ENCODE results near the gene MED29. TPM values are rescaled to one million over a fixed set of nuclear protein-coding genes. Genes with fewer than 3 reads are reported as not detected.

Gene MED29
- total and polyA plus RNA-seq, 2 of the 13 experiments (the other 11 are each of a cell fraction or from before 2014, with no cell fraction given), result 14.0 to 19.7 TPM

DNA sequence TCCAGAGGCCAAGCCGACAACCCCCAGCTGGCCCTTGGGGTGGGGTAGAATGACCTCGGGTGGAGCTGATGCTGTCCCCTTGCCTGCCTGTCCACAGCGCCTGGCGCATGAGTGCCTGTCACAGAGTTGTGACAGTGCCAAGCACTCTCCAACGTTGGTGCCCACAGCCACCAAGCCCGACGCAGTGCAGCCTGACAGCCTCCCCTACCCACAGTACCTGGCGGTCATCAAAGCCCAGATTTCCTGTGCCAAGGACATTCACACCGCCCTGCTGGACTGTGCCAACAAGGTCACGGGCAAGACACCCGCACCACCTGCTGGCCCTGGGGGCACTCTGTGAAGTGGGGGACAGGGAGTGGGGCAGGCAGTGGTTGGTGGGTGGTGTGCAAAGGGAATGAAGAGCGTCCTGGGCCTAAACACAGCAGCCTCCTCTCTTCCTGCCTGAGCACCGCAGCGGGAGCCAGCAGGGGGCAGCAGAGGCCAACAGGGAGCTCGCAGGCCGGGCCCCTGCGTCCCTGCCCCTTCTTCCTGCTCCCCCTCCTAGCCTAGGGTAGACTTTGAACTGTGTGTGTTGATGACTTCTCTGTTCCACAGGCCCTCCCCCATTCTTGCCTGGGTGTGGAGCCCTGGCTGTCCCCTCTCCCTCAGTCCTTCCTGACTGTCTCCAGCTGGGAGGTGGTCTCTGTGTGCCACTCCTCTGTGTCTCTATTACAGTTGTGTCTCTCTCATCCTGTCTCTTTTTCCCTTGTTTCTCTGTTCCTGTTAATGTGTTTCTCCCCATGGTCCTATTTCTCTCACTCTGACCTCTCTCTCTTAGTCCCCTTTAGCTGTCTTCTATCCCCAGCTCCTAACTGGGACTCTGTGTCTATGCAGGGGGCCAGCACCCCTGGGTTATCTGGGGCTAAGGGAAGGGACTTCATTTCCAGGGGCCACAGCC, 6.5 kb downstream of the MED29 start (continued):
- TF ChIP-seq ZNF850 (CRISPR knock-in tag; conservative IDR thresholded peaks at IDR 0.05) (no peak), ZNF260 (CRISPR knock-in tag; IDR thresholded peaks at IDR 0.05; ENCODE audit: borderline replicate concordance, low read depth) (no peak), HOXD1 (CRISPR knock-in tag; IDR thresholded peaks at IDR 0.05) (0 out of 2 replicates have a peak, but pooled peaks have one; percentile 45), ZMYM2 (CRISPR knock-in tag; IDR thresholded peaks at IDR 0.05) (peak; percentile 93), ZNF879 (CRISPR knock-in tag; IDR thresholded peaks at IDR 0.05) (no peak), FOXK2 (IDR thresholded peaks at IDR 0.05) (no peak; the same call in 1 of the 2 replicates), MYNN (CRISPR knock-in tag; IDR thresholded peaks at IDR 0.05; ENCODE audit: low read depth) (no peak), ZNF569 (CRISPR knock-in tag; IDR thresholded peaks at IDR 0.05; ENCODE audit: borderline replicate concordance) (no peak), IKZF1 (IDR thresholded peaks at IDR 0.05) (no peak), KDM3A (CRISPR knock-in tag; IDR thresholded peaks at IDR 0.05; ENCODE audit: low read depth) (peak; percentile 96), ZSCAN22 (CRISPR knock-in tag; IDR thresholded peaks at IDR 0.05) (0 out of 2 replicates have a peak, but pooled peaks have one; percentile 19), ZNF713 (CRISPR knock-in tag; IDR thresholded peaks at IDR 0.05) (no peak; the same call in 1 of the 2 replicates)
- TF ChIP-seq, protein P1, sequence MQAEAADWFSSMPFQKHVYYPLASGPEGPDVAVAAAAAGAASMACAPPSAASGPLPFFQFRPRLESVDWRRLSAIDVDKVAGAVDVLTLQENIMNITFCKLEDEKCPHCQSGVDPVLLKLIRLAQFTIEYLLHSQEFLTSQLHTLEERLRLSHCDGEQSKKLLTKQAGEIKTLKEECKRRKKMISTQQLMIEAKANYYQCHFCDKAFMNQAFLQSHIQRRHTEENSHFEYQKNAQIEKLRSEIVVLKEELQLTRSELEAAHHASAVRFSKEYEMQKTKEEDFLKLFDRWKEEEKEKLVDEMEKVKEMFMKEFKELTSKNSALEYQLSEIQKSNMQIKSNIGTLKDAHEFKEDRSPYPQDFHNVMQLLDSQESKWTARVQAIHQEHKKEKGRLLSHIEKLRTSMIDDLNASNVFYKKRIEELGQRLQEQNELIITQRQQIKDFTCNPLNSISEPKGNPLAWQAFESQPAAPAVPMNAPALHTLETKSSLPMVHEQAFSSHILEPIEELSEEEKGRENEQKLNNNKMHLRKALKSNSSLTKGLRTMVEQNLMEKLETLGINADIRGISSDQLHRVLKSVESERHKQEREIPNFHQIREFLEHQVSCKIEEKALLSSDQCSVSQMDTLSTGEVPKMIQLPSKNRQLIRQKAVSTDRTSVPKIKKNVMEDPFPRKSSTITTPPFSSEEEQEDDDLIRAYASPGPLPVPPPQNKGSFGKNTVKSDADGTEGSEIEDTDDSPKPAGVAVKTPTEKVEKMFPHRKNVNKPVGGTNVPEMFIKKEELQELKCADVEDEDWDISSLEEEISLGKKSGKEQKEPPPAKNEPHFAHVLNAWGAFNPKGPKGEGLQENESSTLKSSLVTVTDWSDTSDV (CRISPR knock-in tag; IDR thresholded peaks at IDR 0.05), result no peak
- TF ChIP-seq, protein P2, sequence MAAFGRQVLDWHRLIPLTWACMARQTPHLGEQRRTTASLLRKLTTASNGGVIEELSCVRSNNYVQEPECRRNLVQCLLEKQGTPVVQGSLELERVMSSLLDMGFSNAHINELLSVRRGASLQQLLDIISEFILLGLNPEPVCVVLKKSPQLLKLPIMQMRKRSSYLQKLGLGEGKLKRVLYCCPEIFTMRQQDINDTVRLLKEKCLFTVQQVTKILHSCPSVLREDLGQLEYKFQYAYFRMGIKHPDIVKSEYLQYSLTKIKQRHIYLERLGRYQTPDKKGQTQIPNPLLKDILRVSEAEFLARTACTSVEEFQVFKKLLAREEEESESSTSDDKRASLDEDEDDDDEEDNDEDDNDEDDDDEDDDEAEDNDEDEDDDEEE (CRISPR knock-in tag; IDR thresholded peaks at IDR 0.05), result 0 out of 2 replicates have a peak, but pooled peaks have one; percentile 39
- TF ChIP-seq, protein P3, sequence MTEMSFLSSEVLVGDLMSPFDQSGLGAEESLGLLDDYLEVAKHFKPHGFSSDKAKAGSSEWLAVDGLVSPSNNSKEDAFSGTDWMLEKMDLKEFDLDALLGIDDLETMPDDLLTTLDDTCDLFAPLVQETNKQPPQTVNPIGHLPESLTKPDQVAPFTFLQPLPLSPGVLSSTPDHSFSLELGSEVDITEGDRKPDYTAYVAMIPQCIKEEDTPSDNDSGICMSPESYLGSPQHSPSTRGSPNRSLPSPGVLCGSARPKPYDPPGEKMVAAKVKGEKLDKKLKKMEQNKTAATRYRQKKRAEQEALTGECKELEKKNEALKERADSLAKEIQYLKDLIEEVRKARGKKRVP (CRISPR knock-in tag; IDR thresholded peaks at IDR 0.05), result 0 out of 4 replicates have a peak, but pooled peaks of 1 of the 2 experiments have one; percentile 30
- TF ChIP-seq, protein P4, sequence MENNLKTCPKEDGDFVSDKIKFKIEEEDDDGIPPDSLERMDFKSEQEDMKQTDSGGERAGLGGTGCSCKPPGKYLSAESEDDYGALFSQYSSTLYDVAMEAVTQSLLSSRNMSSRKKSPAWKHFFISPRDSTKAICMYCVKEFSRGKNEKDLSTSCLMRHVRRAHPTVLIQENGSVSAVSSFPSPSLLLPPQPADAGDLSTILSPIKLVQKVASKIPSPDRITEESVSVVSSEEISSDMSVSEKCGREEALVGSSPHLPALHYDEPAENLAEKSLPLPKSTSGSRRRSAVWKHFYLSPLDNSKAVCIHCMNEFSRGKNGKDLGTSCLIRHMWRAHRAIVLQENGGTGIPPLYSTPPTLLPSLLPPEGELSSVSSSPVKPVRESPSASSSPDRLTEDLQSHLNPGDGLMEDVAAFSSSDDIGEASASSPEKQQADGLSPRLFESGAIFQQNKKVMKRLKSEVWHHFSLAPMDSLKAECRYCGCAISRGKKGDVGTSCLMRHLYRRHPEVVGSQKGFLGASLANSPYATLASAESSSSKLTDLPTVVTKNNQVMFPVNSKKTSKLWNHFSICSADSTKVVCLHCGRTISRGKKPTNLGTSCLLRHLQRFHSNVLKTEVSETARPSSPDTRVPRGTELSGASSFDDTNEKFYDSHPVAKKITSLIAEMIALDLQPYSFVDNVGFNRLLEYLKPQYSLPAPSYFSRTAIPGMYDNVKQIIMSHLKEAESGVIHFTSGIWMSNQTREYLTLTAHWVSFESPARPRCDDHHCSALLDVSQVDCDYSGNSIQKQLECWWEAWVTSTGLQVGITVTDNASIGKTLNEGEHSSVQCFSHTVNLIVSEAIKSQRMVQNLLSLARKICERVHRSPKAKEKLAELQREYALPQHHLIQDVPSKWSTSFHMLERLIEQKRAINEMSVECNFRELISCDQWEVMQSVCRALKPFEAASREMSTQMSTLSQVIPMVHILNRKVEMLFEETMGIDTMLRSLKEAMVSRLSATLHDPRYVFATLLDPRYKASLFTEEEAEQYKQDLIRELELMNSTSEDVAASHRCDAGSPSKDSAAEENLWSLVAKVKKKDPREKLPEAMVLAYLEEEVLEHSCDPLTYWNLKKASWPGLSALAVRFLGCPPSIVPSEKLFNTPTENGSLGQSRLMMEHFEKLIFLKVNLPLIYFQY (CRISPR knock-in tag; IDR thresholded peaks at IDR 0.05; ENCODE audit: borderline replicate concordance), result no peak; the same call in 1 of the 2 replicates
- TF ChIP-seq, protein P5, sequence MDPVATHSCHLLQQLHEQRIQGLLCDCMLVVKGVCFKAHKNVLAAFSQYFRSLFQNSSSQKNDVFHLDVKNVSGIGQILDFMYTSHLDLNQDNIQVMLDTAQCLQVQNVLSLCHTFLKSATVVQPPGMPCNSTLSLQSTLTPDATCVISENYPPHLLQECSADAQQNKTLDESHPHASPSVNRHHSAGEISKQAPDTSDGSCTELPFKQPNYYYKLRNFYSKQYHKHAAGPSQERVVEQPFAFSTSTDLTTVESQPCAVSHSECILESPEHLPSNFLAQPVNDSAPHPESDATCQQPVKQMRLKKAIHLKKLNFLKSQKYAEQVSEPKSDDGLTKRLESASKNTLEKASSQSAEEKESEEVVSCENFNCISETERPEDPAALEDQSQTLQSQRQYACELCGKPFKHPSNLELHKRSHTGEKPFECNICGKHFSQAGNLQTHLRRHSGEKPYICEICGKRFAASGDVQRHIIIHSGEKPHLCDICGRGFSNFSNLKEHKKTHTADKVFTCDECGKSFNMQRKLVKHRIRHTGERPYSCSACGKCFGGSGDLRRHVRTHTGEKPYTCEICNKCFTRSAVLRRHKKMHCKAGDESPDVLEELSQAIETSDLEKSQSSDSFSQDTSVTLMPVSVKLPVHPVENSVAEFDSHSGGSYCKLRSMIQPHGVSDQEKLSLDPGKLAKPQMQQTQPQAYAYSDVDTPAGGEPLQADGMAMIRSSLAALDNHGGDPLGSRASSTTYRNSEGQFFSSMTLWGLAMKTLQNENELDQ (CRISPR knock-in tag; IDR thresholded peaks at IDR 0.05; ENCODE audit: borderline replicate concordance), result no peak

Measured in HepG2 (cell line).